HG03439 (cell line): ENCODE data around the gene MMD2.
A peak's percentile ranks its signal among the peaks of the same experiment; 100 is the strongest.
"Not testable (repeated sequence)": the region's sequence is repeated elsewhere in the genome, so short reads cannot be mapped to it uniquely, and the experiment has no call there.

Experiments
- ATAC-seq: cut with Tn5 transposase; IDR thresholded peaks from one replicate; pipeline ENCODE4 v1.9.1; 2021; ENCODE audit warnings: mild to moderate bottlenecking, moderate library complexity; ENCODE audit not compliant: unreplicated experiment

MMD2 gene

GRCh38 chr7:4904346-4904745, 54.6 kb downstream of the MMD2 start:
- ATAC-seq, result no peak

- no peak for ATAC-seq
Measured at GRCh38 chr7:4895766-4896165, 63.2 kb downstream of the MMD2 start.

GRCh38 chr7:4894482-4894881, 64.5 kb downstream of the MMD2 start:
- ATAC-seq, result no peak

DNA sequence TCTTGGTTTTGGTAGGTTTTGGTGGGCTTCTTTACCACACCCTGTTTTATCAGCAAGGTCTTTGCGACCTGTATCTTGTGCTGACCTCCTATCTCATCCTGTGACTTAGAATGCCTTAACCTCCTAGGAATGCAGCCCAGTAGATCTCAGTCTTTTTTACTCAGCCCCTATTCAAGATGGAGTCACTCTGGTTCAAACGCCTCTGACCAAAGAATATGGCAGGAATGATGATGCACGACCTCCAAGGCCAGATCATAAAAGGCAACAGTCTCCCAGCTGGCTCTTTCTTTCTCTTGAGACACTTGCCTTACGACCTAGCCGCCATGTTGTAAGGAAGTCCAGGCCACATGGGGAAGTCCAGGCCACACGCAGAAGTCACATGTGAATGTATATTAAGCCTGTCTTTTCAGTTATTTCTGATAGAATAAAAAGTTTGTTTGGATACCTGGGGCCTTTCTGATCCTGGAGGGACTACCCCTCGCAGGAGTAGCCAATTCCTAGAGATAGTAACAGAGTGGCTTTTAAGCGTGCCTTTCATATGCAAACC, 65.0 kb downstream of the MMD2 start:
- ATAC-seq, result no peak

GRCh38 chr7:4893188-4893587, 65.8 kb downstream of the MMD2 start:
- ATAC-seq, result not testable (repeated sequence)

DNA sequence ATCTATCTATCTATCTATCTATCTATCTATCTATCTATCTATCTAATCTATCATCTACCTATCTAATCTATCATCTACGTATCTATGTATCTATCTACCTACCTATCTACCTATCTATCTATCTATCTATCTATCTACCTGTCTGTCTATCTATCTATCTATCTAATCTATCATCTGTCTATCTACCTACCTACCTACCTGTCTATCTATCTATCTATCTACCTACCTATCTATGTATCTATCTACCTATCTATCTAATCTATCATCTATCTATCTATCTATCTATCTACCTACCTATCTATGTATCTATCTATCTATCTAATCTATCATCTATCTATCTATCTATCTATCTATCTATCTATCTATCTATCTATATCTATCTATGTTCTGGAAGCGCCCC, 67.5 kb downstream of the MMD2 start:
- ATAC-seq, result not testable (repeated sequence)

DNA sequence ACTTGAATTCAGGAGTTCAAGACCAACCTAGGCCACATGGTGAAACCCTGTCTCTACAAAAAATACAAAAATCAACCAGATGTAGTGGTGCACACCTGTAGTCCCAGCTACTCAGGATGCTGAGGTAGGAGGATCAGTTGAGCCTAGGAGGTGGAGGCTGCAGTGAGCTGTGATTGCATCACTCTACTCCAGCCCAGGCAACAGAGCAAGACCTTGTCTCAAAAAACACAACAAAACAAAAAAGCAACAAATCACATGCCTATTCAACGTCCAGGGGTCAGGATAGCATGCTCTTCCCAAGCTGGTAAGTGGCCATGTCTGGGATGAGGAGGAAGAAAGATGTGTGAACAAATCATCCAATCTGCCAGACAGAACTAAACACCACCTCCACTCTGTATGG, 69.3 kb downstream of the MMD2 start:
- ATAC-seq, result no peak

- no peak for ATAC-seq
Measured at GRCh38 chr7:4888161-4888560, 70.8 kb downstream of the MMD2 start.

DNA sequence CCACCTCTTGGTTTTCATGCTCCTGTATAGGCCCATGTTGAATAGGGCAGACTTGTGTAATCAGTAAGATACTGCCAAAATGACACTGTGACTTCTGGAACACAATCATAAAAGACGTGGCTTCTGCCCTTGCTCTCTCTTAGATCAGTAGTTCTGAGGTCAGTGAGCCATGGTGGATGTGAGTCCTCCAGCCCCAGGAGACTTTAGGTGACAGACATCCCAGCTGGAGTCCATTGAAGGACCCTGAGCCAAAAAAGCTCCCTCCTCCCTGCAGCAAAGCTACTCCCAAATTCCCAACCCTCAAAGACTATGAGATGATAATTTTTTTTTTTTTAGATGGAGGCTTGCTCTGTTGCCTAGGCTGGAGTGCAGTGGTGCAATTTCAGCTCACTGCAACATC, 72.3 kb downstream of the MMD2 start:
- ATAC-seq, result no peak

DNA sequence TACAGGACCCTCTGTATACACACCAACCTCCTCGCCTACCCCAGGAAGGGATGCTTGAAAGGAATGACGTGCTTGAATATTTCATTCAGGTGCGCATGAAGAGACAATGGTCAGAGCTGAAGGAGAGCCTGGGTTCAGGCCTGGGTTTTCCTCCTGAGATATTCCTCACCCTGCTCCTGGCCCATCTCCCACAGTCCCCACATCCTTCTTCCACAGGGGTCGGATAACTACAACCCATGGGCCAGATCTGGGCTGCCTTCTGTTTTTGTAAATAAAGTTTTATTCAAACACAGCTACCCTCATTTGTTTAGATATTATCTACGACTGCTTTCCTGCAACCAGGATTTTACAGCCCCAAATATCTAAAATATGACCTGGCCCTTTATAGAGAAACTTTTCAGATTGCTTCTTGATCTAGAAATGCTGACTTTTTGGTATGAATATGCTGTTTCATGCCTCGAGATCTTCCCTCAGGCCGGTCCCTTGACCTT, 73.6 kb downstream of the MMD2 start:
- no peak for ATAC-seq

DNA sequence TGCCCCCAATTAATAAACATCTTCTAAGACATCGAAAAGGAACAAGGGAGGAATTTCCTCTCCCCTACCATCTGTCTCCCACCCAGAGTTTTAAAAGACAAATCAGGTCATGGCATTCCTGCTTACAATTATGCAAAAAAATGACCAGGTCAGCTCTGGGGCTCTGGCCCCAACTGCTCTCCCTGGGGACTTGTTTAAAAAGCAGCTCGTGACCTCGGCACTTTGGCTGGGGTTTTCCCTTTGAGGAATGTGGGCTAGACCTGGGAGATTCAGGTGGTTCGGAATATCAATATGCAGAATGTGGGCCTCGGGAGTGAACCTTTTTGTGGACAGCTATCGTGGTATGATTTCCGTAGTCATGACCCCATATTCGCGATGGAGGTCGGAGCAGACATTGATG, 74.8 kb downstream of the MMD2 start:
- ATAC-seq, result no peak

- ATAC-seq, result peak; percentile 74
Measured at GRCh38 chr7:4883372-4884144, 75.4 kb downstream of the MMD2 start, which contains the start of gene RADIL. Gene RADIL (minus strand): TSS chr7:4883716. CDS start chr7:4878139, 5,577 bp downstream.

DNA sequence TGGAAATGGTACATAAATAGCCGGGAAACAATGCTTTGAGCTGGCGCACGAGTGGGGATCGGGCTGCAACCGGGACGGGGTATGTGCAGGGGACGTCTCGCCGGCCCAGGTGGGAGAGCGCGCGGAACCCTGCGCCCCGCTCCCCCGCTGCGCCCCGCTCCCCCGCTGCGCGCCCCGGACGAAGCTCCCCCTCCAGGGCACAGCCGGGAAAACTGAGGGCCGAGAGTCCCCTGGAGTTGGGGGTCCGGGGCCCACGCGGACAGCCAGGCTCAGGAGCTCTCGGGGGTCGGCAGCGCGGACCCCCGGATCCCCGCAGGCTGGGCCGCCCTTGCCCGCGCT, 76.0 kb downstream of the MMD2 start:
- no peak for ATAC-seq

DNA sequence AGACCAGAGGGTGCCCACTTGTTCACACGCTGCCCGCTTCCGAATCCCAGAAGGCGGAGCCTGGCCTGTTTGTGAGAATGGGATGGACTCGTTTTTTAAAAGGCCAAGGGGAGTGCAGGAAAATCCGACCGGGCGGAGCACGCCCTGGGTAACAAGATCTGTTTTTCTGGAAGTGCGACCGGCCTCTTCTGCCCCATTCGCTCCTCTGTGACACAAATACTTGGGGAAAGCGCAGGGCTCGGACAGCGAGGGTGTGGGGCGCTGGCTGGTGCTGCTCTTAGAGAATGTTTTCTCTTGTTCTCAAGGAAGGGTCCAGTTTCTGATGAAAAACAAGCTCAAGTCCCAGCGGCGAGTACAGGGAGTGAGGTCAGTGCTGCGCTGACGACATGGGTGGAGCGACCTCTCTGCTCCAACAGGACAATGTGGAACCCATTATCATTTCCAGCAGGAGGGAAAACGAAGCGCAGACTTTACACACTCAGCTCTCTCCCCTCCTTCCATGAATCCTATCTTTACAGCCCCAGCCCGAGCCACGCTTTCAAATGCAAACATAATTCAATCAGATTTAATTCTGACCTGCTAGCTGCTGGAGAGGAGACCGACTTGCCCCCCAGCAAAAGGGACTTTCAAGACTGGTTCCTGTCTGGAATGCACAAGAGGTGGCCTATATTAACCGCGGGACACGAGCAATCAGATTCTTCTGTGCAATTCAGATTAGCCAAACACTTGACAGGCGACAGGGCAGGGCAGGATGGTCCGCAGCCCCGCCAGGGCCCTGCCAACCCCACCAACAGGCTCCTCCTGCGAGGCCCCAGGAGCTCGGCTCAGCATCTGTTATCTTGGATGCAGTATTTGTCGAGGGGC, 76.6 kb downstream of the MMD2 start:
- no peak for ATAC-seq

- ATAC-seq, result no peak
Measured at GRCh38 chr7:4880218-4880617, 78.8 kb downstream of the MMD2 start.

GRCh38 chr7:4879396-4880081, 79.4 kb downstream of the MMD2 start:
- ATAC-seq, result no peak

DNA sequence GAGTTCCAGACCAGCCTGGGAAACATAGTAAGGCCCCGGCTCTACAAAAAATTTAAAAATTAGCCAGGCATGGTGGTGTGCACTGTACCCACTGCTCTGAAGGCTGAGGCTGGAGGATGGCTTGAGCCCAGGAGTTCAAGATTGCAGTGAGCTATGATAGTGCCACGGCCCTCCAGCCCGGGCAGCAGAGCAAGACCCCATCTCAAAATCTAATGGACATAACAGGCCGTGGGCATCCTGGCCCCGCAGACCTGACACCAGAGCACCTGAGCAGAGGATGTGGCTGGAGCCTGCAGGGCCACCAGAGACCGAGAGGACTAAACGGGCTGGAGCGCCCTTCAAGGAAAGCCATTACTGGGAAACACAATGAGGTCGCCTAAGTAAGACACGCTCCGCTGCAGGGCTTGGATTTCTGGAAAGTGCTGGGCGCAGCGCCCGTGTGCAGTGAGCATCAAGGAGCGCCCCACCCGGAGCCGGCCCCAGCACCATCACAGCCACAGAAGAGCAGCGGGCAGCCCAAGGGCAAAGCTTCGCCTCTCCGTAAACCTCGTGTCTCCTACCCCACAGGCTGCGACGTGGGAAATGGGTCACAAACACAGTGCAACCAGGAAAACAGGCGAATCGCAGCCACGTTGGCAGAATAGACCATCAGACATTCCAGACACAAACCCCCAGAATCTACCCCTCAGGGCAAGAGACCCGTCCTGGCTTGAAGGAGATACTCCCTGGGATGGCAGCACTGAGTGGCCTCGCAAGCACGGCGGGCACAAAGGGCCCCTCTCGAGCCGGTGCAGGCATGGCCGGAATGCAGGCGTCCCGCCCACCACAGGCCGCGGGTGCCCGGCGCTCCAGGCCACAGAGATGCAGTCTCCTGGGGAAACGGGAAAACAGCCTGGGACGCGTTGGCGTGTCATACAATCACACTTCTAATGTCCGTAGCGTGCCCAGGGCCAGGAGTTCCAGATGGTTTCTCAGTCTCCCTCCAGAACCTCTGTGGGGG, 80.4 kb downstream of the MMD2 start:
- no peak for ATAC-seq

- ATAC-seq, result no peak
Measured at GRCh38 chr7:4876586-4876985, 82.4 kb downstream of the MMD2 start.

- ATAC-seq, result no peak
Measured at GRCh38 chr7:4875391-4875790, 83.6 kb downstream of the MMD2 start.
